Tibial nerve (tissue), 4 donors: ENCODE measurements around the gene DOK5. TPM values are rescaled to one million over a fixed set of nuclear protein-coding genes. Genes with fewer than 3 reads are reported as not detected.
A peak's percentile ranks its signal among the peaks of the same experiment; 100 is the strongest.
"Not testable (repeated sequence)": the region's sequence is repeated elsewhere in the genome, so short reads cannot be mapped to it uniquely, and the experiment has no call there.

ENCODE experiments used
- DNase-seq, 2 donors: peaks; one replicate each; pipeline ENCODE4 v3.0.0-alpha.2; 2019; ENCODE audit warnings: low spot score in 2 of 2
- H3K27ac ChIP-seq, 4 donors: fragments of 200-600 bp; sonication (generic) in 3 of 4; one replicate each; pipeline ENCODE4 v1.5.1; 2017 to 2019; ENCODE audit warnings: mild to moderate bottlenecking in 1 of 4
- H3K27me3 ChIP-seq, 2 donors: fragments of 200-600 bp; sonication (generic) in 1 of 2; one replicate each; pipeline versions ENCODE4 v1.5.1 to v1.6.0; 2017 to 2019
- H3K36me3 ChIP-seq, 3 donors: fragments of 200-600 bp; sonication (generic); one replicate each; pipeline ENCODE4 v1.5.1; 2018 to 2019
- H3K4me1 ChIP-seq, 4 donors: fragments of 200-600 bp; sonication (generic) in 3 of 4; one replicate each; pipeline ENCODE4 v1.5.1; 2017 to 2019
- H3K4me3 ChIP-seq, 4 donors: fragments of 200-600 bp; sonication (generic) in 3 of 4; one replicate each; pipeline ENCODE4 v1.5.1; 2017 to 2019; ENCODE audit warnings: mild to moderate bottlenecking in 1 of 4, moderate library complexity in 1 of 4
- H3K9me3 ChIP-seq, 4 donors: fragments of 200-600 bp; sonication (generic) in 3 of 4; one replicate each; pipeline ENCODE4 v1.5.1; 2017 to 2019
- EP300 ChIP-seq, 2 donors: sonication (generic); formaldehyde crosslinking; IDR thresholded peaks; one replicate each; pipeline ENCODE4 v1.6.1; 2017; ENCODE audit warnings: antibody characterized with exemption in 2 of 2, mild to moderate bottlenecking in 1 of 2
- POLR2A ChIP-seq, 2 donors: fragments of 450-650 bp; IDR thresholded peaks; one replicate each; pipeline ENCODE4 v1.6.1; 2017; ENCODE audit warnings: antibody characterized with exemption in 2 of 2, mild to moderate bottlenecking in 2 of 2, moderate library complexity in 2 of 2
- WGBS, 2 donors: methylation state at CpG; one replicate each; pipeline ENCODE4 v1.1.5; 2018; 5-methylcytosine and 5-hydroxymethylcytosine counted together
- total RNA-seq, 4 donors: library from RNA; depleted of rRNA; stranded (reverse); fragments of >200 nt; gene quantifications; one replicate each; pipeline ENCODE4 v1.1.0, GENCODE V29; 2016
- TF ChIP-seq, protein P1 (sequence below), 5 experiments: fragments of 200-600 bp in 3 of 5; fragments of 450-650 bp in 2 of 5; sonication (generic) in 3 of 5; IDR thresholded peaks; one replicate each; pipeline ENCODE4 v1.5.1; 2016 to 2019; ENCODE audit warnings: antibody characterized with exemption in 5 of 5, mild to moderate bottlenecking in 3 of 5, moderate library complexity in 2 of 5

DOK5 gene
- total RNA-seq, 4 donors from 2014 or later, result 5.3 to 11.3 (median 7.5) TPM

DNA sequence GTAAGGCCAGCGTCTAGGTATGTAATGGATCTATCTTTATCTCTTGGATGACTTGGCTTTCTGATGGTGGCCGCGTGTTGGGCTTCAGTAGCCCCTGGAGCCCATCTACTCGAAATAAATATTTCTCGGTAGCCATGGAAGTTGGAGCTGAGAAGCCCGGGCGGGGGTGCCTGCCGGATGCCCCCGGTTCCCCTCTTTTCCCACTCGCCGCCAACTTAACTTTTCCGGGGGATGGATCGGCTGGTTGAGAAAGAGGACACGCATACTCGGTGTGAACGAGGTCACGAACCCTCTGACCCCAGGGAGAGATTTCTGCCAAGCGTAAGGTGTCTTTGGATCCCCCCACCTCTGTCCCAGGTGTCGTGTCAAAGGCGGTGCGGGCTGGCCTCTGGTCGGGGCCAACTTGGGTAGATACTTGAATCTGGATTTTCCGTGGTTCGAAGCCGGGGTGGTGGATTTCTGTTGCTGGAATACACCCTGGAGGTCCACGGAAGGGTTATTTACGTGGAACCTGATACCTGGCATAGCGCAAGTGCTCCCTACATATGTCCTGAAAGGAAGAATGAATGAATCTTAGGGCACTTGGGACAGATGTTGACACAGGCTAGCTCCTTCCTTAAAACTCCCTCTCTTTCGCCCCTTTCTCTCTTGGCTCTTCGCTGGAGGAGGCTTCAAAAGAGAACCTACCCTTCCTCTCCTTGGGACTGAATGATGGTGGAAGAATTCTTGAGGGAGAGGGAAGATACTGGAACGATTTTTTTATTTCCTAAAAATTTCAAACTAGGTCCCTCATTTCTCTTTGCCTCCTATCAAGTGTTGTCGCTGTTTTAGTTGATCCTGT is 996 bp downstream of the DOK5 start:
- no peaks in the 10 kb centered on the region for H3K9me3 ChIP-seq
- H3K4me3 ChIP-seq, result peak overlapping the region; percentile 39 to 70 (median 45)
- H3K27ac ChIP-seq, result peak overlapping the region in 3 of 4 donors; percentile 26 to 81 (median 43)
- WGBS, 2 donors, result 4 to 5% methylated on average over 25 to 26 of the region's 32 CpGs
- no peaks in the 10 kb centered on the region for H3K36me3 ChIP-seq
- no peak for TF ChIP-seq EP300 (IDR thresholded peaks at IDR 0.05)
- TF ChIP-seq, protein P1, sequence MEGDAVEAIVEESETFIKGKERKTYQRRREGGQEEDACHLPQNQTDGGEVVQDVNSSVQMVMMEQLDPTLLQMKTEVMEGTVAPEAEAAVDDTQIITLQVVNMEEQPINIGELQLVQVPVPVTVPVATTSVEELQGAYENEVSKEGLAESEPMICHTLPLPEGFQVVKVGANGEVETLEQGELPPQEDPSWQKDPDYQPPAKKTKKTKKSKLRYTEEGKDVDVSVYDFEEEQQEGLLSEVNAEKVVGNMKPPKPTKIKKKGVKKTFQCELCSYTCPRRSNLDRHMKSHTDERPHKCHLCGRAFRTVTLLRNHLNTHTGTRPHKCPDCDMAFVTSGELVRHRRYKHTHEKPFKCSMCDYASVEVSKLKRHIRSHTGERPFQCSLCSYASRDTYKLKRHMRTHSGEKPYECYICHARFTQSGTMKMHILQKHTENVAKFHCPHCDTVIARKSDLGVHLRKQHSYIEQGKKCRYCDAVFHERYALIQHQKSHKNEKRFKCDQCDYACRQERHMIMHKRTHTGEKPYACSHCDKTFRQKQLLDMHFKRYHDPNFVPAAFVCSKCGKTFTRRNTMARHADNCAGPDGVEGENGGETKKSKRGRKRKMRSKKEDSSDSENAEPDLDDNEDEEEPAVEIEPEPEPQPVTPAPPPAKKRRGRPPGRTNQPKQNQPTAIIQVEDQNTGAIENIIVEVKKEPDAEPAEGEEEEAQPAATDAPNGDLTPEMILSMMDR (IDR thresholded peaks at IDR 0.05), result no peak
- TF ChIP-seq POLR2A (IDR thresholded peaks at IDR 0.05), result no peak
- DNase-seq, result no peak
- no peaks in the 10 kb centered on the region for H3K27me3 ChIP-seq
- peaks cover 0 to 30% (median 7%) of the 10 kb centered on the region in 4 donors for H3K4me1 ChIP-seq

DNA sequence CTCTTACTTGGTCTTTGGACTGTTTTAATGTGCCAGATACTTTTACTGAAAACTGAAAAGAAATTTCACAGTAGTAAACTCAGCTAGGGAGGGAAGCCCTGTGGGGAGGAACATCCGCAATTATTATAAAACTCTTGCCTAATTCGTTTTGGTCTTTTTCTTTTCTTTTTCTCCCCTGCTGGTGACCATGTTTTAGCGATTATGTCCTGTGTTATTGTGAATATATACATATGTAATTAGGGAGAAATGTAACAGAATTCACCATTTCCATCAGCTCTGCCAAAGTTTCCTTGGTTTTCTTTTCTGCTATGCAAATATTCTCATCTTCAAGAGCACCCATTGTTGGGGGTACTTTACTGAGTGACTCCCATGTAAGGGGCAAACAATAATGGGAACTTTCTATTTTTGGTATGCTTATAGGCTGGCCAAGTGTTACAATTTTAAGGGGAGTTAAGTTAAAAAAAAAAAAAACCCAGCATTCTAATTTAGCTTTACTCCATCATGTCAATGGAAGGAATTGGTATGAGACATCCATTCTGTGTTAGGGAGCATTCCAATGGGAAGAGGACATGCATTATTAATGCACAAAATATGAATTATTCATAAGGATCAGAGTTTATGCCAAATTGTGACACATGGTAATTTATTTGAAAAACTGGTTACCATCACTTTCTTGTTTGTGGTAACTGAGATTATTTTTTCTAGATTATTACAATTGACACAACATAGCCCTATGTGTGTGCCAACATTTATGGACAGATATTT is 2.0 kb downstream of the DOK5 start:
- Histone ChIP-seq H3K27me3 (no peaks in the 10 kb centered on the region), H3K36me3 (no peaks in the 10 kb centered on the region), H3K27ac (peak overlapping the region in 1 of 4 donors; percentile 8), H3K4me1 (peaks cover 0 to 30% (median 7%) of the 10 kb centered on the region in 4 donors), H3K4me3 (peak overlapping the region in 3 of 4 donors; percentile 44 to 70 (median 46)), H3K9me3 (no peaks in the 10 kb centered on the region)
- WGBS, 2 donors, result 2 to 7% methylated on average over 3 of the region's 3 CpGs
- TF ChIP-seq EP300 (IDR thresholded peaks at IDR 0.05) (no peak), POLR2A (IDR thresholded peaks at IDR 0.05) (no peak)
- TF ChIP-seq, protein P1 (IDR thresholded peaks at IDR 0.05), result no peak
- DNase-seq, result no peak

DNA sequence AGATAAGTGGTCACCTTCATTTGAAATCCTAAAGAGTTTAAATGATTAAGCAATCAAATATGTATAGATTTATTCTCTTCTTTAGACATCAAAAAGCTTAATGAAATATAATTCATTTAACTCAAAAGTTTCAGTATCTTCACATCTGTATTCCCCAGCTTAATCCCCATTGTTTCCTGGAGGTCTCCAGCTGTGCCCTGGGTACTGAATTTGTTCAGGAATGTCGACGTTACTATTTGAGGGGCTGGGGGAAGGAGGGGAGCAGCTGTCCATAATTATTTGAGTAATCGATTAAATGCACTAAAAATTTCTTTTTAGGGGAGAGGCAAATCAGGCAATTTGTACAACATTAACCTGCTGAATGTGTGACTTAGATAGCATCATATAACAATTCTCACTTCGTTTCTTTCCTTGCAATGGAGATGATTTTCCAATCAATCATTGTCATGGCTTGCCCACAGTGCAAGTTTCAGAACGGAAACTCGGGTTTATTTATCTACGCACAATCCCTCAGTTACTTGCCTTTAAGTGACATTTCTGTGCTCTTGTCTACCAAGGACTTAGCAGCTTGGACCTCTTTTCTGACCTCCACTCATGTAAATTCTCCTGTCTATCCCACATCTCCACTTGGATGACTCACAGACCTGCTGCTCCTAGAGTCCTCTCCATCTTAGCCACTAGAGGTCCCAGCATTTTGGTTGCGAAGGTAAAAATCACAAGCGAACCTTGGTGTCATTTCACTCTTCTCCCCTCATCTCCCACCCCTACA is 3.9 kb downstream of the DOK5 start:
- Histone ChIP-seq H3K27ac (no peak overlapping the region), H3K36me3 (no peaks in the 10 kb centered on the region), H3K4me1 (peaks cover 0 to 30% (median 7%) of the 10 kb centered on the region in 4 donors), H3K4me3 (no peak overlapping the region), H3K27me3 (no peaks in the 10 kb centered on the region), H3K9me3 (no peaks in the 10 kb centered on the region)
- no peak for DNase-seq
- TF ChIP-seq EP300 (IDR thresholded peaks at IDR 0.05), result no peak
- TF ChIP-seq POLR2A (IDR thresholded peaks at IDR 0.05), result no peak
- TF ChIP-seq, protein P1 (IDR thresholded peaks at IDR 0.05), result no peak
- WGBS, 2 donors, result 70 to 74% methylated on average over 9 of the region's 9 CpGs

DNA sequence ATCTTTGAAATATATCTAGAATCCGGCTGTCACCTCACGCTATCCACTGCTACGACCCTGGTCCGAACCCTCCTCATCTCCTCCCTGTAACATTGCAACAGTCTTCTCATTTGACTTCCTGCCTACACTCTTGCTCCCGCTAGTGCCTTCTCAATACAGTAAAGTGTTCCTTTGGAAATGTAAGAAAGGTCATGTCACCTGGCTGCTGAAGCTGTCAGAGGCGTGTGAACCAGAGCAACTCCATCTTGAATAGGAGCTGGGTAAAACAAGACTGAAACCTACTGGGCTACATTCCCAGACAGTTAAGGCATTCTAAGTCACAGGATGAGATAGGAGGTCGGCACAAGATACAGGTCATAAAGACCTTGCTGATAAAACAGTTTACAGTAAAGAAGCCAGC is 4.5 kb downstream of the DOK5 start:
- 92 to 93% methylated on average over 7 of the region's 7 CpGs for WGBS, 2 donors
- H3K36me3 ChIP-seq, H3K9me3 ChIP-seq, H3K27me3 ChIP-seq, H3K27ac ChIP-seq, DNase-seq, H3K4me3 ChIP-seq: not testable (repeated sequence)
- peaks cover 0 to 27% (median 7%) of the 10 kb centered on the region in 4 donors for H3K4me1 ChIP-seq

DNA sequence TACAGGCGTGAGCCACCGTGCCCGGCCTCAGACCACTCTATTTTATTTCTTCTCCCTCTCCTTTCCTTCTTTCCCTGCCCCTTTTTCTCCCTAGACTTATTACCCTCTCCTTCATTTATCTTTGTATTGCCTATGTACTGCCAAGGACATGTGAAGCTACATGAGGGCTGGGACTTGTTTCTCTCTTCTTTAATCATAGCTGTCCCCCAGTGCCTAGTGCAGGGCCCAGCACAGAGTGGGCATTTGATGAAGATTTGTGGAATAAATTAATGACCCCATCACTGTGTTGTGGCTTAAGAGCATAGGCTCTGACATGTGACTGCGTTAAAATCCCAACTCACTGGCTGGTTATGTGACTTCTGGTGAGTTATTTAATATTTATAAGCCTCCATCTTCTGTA is 6.0 kb downstream of the DOK5 start:
- Histone ChIP-seq H3K4me3 (no peak overlapping the region), H3K9me3 (no peaks in the 10 kb centered on the region), H3K27ac (no peak overlapping the region), H3K4me1 (peaks cover 0 to 20% (median 7%) of the 10 kb centered on the region in 4 donors), H3K27me3 (no peaks in the 10 kb centered on the region), H3K36me3 (no peaks in the 10 kb centered on the region)
- DNase-seq, result no peak
- 95% methylated on average over 4 of the region's 4 CpGs for WGBS, 2 donors
- TF ChIP-seq POLR2A (IDR thresholded peaks at IDR 0.05) (no peak), EP300 (IDR thresholded peaks at IDR 0.05) (no peak)
- TF ChIP-seq, protein P1 (IDR thresholded peaks at IDR 0.05), result no peak
